Skeletal muscle tissue (tissue), 4 donors: Measurements from ENCODE around the gene SLC25A27. TPM values are rescaled to one million over a fixed set of nuclear protein-coding genes. Genes with fewer than 3 reads are reported as not detected.

Experiments
- H3K27ac ChIP-seq: one replicate; pipeline ENCODE4 v1.7.0; 2013; ENCODE audit warnings: mild to moderate bottlenecking, low read depth, low read length, inconsistent platforms
- H3K27me3 ChIP-seq, 3 donors: one replicate each; pipeline ENCODE4 v1.7.0; 2013; ENCODE audit warnings: low read length in 3 of 3; ENCODE audit not compliant: control insufficient read depth in 3 of 3, insufficient read depth in 3 of 3
- H3K36me3 ChIP-seq, 3 donors: one replicate each; pipeline ENCODE4 v1.7.0; 2013; ENCODE audit warnings: low read length in 3 of 3; ENCODE audit not compliant: control insufficient read depth in 3 of 3, insufficient read depth in 3 of 3
- H3K4me1 ChIP-seq, 3 donors: one replicate each; pipeline ENCODE4 v1.7.0; 2013; ENCODE audit warnings: low read length in 3 of 3, mild to moderate bottlenecking in 3 of 3; ENCODE audit not compliant: control insufficient read depth in 3 of 3, insufficient read depth in 3 of 3
- H3K4me3 ChIP-seq, 3 donors: one replicate each; pipeline ENCODE4 v1.7.0; 2013; ENCODE audit warnings: low read length in 3 of 3
- H3K9ac ChIP-seq, 3 donors: one replicate each; pipeline ENCODE4 v1.7.0; 2013; ENCODE audit warnings: low read length in 3 of 3, mild to moderate bottlenecking in 3 of 3, moderate library complexity in 2 of 3, low read depth in 1 of 3
- H3K9me3 ChIP-seq, 3 donors: one replicate each; pipeline ENCODE4 v1.7.0; 2013; ENCODE audit warnings: low read length in 3 of 3; ENCODE audit not compliant: control insufficient read depth in 3 of 3
- total RNA-seq: library from RNA; depleted of rRNA; stranded (reverse); fragments of >200 nt; gene quantifications from one replicate; pipeline ENCODE4 v1.2.3, GENCODE V29; 2014
- donor health status: Osteomylitis.

SLC25A27 gene, protein sequence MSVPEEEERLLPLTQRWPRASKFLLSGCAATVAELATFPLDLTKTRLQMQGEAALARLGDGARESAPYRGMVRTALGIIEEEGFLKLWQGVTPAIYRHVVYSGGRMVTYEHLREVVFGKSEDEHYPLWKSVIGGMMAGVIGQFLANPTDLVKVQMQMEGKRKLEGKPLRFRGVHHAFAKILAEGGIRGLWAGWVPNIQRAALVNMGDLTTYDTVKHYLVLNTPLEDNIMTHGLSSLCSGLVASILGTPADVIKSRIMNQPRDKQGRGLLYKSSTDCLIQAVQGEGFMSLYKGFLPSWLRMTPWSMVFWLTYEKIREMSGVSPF
- total RNA-seq: 8.9 TPM

DNA sequence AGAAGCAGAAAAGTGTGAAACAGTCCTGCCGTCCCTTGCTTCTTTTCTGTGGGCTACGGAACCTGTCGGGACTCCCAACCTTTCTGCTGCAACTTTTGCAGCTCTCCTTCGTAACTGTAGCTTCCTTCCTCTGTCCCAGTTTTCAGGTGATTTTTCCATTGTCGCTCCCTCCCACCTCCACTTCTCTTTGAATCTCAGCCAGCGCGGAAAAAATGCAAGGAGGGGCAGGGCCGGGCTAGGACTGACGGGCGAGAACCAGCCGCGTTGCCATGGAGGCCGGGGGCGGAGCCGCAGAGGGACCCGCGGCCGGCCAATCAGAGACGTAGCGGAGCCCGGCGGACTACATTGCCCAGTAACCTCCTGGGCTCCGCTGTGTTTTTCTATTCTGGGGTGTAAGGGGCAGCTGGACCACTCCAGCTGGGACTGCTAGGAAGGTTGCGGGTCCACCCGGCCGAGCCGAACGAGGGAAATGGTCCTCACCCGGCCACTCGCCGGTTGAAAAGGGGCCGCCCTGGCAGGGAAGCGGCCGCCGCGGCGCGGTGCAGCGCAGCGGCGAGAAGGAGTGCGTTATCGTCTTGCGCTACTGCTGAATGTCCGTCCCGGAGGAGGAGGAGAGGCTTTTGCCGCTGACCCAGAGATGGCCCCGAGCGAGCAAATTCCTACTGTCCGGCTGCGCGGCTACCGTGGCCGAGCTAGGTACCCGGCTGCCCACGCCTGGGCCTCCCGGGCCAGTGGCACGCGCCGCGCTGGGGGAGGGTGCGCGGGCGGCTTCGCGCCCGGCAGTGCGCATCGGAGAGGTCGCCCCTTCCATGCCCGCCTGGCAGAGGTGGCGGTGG lies at the start of gene SLC25A27, which contains the start of gene CYP39A1:
Gene SLC25A27 (plus strand): TSS at position 373 of the 836 bp plus-strand sequence. CDS start 218 bp downstream, at position 591.
Gene CYP39A1 (minus strand): TSS at position 216 of the 836 bp plus-strand sequence. CDS start 236 bp downstream, outside the sequence.
- peaks cover 0 to 3% (median 3%) of the 10 kb centered on the region in 3 donors for H3K36me3 ChIP-seq

DNA sequence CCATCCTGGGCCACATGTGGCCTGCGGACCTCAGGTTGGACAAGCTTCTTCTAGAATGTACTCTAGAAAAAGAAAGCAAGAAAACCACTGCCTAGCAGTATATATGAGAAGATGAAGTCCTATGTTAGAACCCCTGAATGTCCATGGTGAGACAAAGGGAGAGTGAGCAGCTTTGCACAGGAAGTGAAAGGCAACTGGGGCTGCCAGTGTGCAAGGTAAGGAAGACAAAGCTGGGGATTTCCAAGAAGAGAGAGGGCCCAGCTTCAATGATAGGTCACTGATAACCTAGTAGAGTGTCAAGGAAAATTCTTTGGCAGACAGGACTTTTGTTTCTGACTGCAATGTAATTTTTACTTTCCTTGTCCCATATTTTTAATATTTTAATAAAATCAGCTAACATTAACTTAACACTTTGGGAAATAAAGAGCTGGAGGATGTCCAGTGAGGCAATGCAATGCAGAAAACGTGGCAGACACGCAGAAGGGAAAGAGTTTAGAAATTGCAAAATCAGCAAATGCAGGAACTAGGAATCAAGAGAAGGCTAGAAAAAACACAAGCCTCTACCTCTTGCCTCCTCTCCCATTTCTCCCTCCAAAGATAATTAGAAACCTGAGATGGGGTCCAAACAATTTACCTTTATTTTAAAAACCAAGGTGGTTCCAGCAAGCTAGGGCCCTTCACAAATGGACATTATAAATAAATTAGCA lies 47.5 kb upstream of the SLC25A27 start:
- Histone ChIP-seq H3K27me3 (no peaks in the 10 kb centered on the region), H3K9me3 (no peaks in the 10 kb centered on the region), H3K27ac (no peak overlapping the region), H3K36me3 (no peaks in the 10 kb centered on the region), H3K9ac (no peak overlapping the region), H3K4me3 (no peak overlapping the region), H3K4me1 (no peaks in the 10 kb centered on the region)

More for the DNA sequence above, at the start of gene SLC25A27, which contains the start of gene CYP39A1:
- H3K27me3 ChIP-seq: no peaks in the 10 kb centered on the region
- peaks cover 4 to 19% (median 7%) of the 10 kb centered on the region in 3 donors for H3K4me1 ChIP-seq
- H3K9ac ChIP-seq: peak within 1 kb of the TSS; percentile 79 to 87 (median 84)
- H3K27ac ChIP-seq: peak within 1 kb of the TSS; percentile 84
- H3K9me3 ChIP-seq: no peaks in the 10 kb centered on the region
- H3K4me3 ChIP-seq: peak within 1 kb of the TSS; percentile 91 to 98 (median 96)

DNA sequence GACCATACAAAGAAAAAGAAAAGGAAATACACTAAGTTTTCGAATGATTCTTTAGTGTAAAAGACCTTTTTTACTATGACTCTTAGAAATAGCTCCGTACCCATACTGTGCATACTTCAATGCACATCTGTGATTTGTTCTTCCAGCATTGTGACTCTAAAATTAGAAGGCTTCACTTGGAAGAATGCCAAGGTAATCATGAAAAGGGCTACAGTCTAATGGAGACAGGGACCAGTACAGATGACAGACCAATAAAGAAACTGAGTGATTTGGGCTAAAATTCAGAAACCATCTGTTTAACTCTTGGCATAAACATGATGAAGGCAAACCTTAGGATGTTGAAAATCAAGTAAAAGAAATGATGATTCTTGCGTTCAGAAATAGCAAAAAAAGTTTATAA lies 46.4 kb upstream of the SLC25A27 start:
- no peaks in the 10 kb centered on the region for H3K36me3 ChIP-seq

DNA sequence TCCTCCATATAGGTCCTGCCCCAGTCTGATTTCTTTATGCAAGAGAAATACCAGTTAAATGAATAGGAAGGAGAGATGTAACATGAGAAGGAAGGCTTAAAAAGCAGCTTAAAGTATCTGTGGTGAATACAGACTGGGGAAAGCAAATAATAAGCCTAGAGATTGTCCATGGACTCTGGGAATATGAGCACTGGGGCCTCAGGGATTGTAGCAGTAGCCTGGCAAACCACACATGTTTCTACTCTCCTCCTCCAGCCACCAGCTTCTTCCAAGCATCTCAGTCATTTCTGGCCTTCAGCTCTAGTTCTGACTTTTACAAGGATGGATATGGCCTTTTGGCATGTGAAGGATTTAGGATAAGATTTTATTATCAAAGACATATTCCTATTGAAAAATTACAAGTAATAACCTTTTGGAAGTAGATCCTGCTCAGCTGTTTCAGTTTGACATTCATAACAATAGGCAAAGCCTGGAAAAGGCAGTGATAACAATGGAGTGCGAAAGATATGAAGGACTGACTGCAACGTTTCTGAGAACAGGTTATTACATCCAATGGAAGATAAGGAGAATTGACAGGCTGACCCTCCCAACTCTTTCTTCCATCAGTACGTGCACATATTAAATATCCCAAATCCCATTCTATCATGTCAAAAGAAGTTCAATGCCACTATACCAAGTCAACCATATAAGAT lies 41.8 kb upstream of the SLC25A27 start:
- Histone ChIP-seq H3K9me3 (no peaks in the 10 kb centered on the region), H3K27ac (no peak overlapping the region), H3K4me3 (no peak overlapping the region), H3K27me3 (no peaks in the 10 kb centered on the region), H3K36me3 (no peaks in the 10 kb centered on the region), H3K9ac (no peak overlapping the region), H3K4me1 (no peaks in the 10 kb centered on the region)

More for the DNA sequence above, 46.4 kb upstream of the SLC25A27 start:
- Histone ChIP-seq H3K27ac (no peak overlapping the region), H3K9ac (no peak overlapping the region), H3K27me3 (no peaks in the 10 kb centered on the region), H3K4me3 (no peak overlapping the region), H3K9me3 (no peaks in the 10 kb centered on the region), H3K4me1 (no peaks in the 10 kb centered on the region)

DNA sequence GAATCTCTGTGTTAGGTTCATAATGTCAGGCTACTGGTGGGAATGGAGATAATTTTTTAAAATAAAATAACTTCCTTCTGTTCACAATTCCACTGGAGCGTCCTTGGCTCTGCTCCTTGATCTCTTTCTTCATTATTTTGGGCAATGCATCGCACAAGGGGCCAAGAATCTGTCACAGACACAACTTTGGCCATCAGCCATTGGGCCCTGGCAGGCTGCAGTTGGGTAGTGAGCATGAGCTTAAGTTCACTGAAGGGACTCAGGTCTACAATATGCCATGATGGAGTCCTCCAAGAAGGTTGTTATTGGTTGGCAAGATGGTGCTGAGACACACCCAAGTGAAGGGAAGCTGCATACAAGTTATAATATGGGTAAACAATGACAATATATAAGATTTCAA lies 40.1 kb upstream of the SLC25A27 start:
- Histone ChIP-seq H3K9me3 (no peaks in the 10 kb centered on the region), H3K27me3 (no peaks in the 10 kb centered on the region)

DNA sequence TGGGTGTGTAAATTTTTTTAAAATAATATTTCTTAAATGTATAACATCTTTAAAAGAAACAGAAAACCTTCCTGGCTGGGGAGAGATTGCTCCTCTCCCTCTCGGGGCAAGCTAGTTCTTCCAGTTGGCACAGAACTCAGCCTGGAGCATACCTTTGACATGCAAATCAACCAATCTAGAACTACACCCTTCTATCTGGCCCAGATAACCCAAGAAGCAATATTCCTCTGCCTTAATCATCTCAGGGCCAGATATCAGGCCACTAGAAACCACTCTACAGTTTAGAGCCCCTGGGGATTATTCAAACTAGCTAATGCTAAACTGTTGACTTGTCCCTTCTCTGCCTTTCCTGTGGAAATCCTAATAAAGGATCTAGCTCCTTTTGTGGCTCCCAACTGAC lies 34.0 kb upstream of the SLC25A27 start:
- no peak overlapping the region for H3K9ac ChIP-seq
- H3K36me3 ChIP-seq: no peaks in the 10 kb centered on the region
- no peaks in the 10 kb centered on the region for H3K4me1 ChIP-seq
- H3K27ac ChIP-seq: no peak overlapping the region
- no peaks in the 10 kb centered on the region for H3K9me3 ChIP-seq
- no peak overlapping the region for H3K4me3 ChIP-seq
- no peaks in the 10 kb centered on the region for H3K27me3 ChIP-seq

More for the DNA sequence above, 40.1 kb upstream of the SLC25A27 start:
- Histone ChIP-seq H3K36me3 (no peaks in the 10 kb centered on the region), H3K4me3 (no peak overlapping the region), H3K9ac (no peak overlapping the region), H3K4me1 (no peaks in the 10 kb centered on the region), H3K27ac (no peak overlapping the region)

DNA sequence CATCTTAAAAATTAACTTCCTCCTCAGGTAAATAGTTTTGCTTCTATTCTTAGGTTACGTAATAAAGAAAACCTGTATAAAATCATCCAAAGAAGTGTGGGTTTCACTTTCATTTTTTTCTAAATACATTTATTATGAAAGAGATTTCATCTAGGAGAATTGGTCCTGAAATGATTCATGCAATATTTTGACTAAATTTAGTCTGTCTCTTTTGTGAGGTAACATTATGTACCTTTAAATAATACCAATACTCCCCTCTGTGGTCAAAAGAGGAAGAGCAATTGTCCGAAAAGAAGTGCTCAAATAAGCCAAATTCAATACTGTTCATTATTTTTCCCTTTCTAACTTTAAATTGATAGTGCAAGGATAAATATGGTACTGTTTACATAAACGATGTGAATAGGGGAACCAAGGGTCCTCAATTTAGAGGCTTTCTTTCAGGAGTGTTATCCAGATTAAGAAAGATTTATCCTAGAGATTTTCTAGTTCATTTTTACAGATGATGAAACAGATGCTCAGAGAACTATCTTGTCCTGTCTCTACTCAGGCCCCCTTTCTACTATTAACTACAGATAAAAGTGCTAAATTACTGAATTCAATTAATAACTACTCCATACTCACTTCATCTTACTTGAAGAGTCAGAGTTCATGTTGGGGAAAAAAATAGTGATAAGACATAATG lies 26.4 kb upstream of the SLC25A27 start:
- Histone ChIP-seq H3K27ac (no peak overlapping the region), H3K27me3 (no peaks in the 10 kb centered on the region), H3K4me3 (no peak overlapping the region), H3K9ac (no peak overlapping the region), H3K36me3 (no peaks in the 10 kb centered on the region), H3K4me1 (no peaks in the 10 kb centered on the region), H3K9me3 (no peaks in the 10 kb centered on the region)

DNA sequence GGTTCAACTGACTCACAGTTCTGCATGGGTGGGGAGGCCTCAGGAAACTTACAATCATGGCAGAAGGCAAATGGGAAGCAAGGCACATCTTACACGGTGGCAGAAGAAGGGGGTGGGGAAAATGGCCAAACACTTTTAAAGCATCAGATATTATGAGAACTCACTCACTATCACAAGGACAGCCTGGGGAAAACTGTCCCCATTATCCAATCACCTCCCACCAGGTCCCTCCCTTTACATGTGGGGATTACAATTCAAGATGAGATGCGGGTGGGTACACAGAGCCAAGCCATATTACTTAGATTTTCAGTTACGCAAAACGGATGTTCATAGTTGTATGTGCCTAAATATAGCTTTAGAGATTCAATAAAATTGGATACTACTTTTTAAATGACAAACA lies 25.8 kb upstream of the SLC25A27 start:
- H3K9me3 ChIP-seq: no peaks in the 10 kb centered on the region
- no peak overlapping the region for H3K4me3 ChIP-seq
- no peaks in the 10 kb centered on the region for H3K4me1 ChIP-seq
- H3K9ac ChIP-seq: no peak overlapping the region
- H3K27me3 ChIP-seq: no peaks in the 10 kb centered on the region
- H3K27ac ChIP-seq: no peak overlapping the region
- H3K36me3 ChIP-seq: no peaks in the 10 kb centered on the region

DNA sequence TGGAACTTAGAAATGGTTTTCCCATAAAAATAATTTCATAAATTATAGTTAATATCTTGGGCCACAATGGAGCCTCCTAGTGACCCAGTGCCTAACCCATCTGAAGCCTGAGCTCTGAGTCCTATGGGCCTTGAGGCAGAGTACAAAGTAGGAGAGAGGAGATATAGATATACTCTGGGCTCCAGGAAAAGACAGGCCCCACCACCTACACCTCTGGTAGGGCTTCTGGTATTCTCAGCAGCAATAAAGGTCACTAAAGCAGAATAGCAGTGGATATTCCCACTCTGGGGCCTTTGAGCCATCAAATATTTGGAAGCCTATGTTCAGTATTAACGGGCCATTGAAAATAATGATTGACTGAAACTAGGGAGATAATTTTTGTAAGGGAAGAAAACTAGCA lies 24.3 kb upstream of the SLC25A27 start:
- no peaks in the 10 kb centered on the region for H3K9me3 ChIP-seq
- H3K27ac ChIP-seq: no peak overlapping the region
- H3K4me1 ChIP-seq: no peaks in the 10 kb centered on the region
- no peak overlapping the region for H3K4me3 ChIP-seq
- no peaks in the 10 kb centered on the region for H3K36me3 ChIP-seq
- H3K9ac ChIP-seq: no peak overlapping the region
- no peaks in the 10 kb centered on the region for H3K27me3 ChIP-seq
